GM23338 (cell line): ENCODE results near the gene DLG3. TPM values are rescaled to one million over a fixed set of nuclear protein-coding genes. Genes with fewer than 3 reads are reported as not detected.

Experiments used
- ATAC-seq: fragments of 200-7000 bp; cut with Tn5 transposase; 3 replicates; pipeline ENCODE4 v1.9.1; 2020
- DNase-seq: peaks from one replicate; pipeline ENCODE4 v3.0.0-alpha.2; 2015; ENCODE audit warnings: low spot score
- H2AFZ ChIP-seq: fragments of 200-600 bp; sonication (generic); 2 replicates; pipeline ENCODE4 v1.8.0; 2016; ENCODE audit warnings: antibody characterized with exemption, mild to moderate bottlenecking, moderate library complexity
- H3F3A ChIP-seq: fragments of 200-600 bp; sonication (generic); replicated peaks from 2 replicates; pipeline ENCODE4 v1.8.0; 2017; ENCODE audit warnings: antibody characterized with exemption, mixed run types, low read depth
- H3K27ac ChIP-seq: fragments of 200-600 bp; sonication (generic); 2 replicates; pipeline ENCODE4 v1.6.1; 2016; ENCODE audit warnings: low read depth
- H3K27me3 ChIP-seq: fragments of 200-600 bp; sonication (generic); 2 replicates; pipeline ENCODE4 v1.8.0; 2016; ENCODE audit warnings: mild to moderate bottlenecking, mixed run types, moderate library complexity; ENCODE audit not compliant: insufficient read depth
- H3K36me3 ChIP-seq: fragments of 200-600 bp; sonication (generic); 2 replicates; pipeline ENCODE4 v1.8.0; 2016; ENCODE audit warnings: mild to moderate bottlenecking; ENCODE audit not compliant: insufficient read depth
- H3K4me1 ChIP-seq: fragments of 200-600 bp; sonication (generic); 2 replicates; pipeline ENCODE4 v1.8.0; 2016; ENCODE audit warnings: mild to moderate bottlenecking, moderate library complexity; ENCODE audit not compliant: insufficient read depth
- H3K4me2 ChIP-seq: fragments of 200-600 bp; sonication (generic); 2 replicates; pipeline ENCODE4 v1.7.1; 2017; ENCODE audit warnings: mixed run types
- H3K4me3 ChIP-seq: fragments of 200-600 bp; sonication (generic); 2 replicates; pipeline ENCODE4 v1.6.1; 2016; ENCODE audit warnings: mixed run types
- H3K79me2 ChIP-seq: fragments of 200-600 bp; sonication (generic); replicated peaks from 2 replicates; pipeline ENCODE4 v1.8.0; 2017; ENCODE audit warnings: mild to moderate bottlenecking; ENCODE audit not compliant: insufficient read depth
- H3K9me2 ChIP-seq: fragments of 200-600 bp; sonication (generic); 2 replicates; pipeline ENCODE4 v1.8.0; 2017; ENCODE audit not compliant: insufficient read depth
- H4K20me1 ChIP-seq: fragments of 200-600 bp; sonication (generic); replicated peaks from 2 replicates; pipeline ENCODE4 v1.8.0; 2017; ENCODE audit warnings: mild to moderate bottlenecking; ENCODE audit not compliant: insufficient read depth
- H3K27ac Mint-ChIP-seq: 2 replicates; pipeline ENCODE4 v1.8.0; 2020; ENCODE audit warnings: inconsistent platforms, mild to moderate bottlenecking, moderate library complexity, mixed read lengths
- H3K27me3 Mint-ChIP-seq: 3 replicates; pipeline ENCODE4 v1.8.0; 2022; ENCODE audit warnings: low read depth, mild to moderate bottlenecking, moderate library complexity, mixed read lengths, inconsistent platforms; ENCODE audit not compliant: insufficient read depth, poor library complexity
- H3K36me3 Mint-ChIP-seq: 3 replicates; pipeline ENCODE4 v1.8.0; 2021; ENCODE audit warnings: low read depth, mild to moderate bottlenecking, inconsistent platforms, moderate library complexity, mixed read lengths
- H3K4me1 Mint-ChIP-seq: 3 replicates; pipeline ENCODE4 v1.8.0; 2020; ENCODE audit warnings: mild to moderate bottlenecking, inconsistent platforms, mixed read lengths
- H3K4me3 Mint-ChIP-seq: 3 replicates; pipeline ENCODE4 v1.8.0; 2021; ENCODE audit warnings: moderate library complexity, mild to moderate bottlenecking, inconsistent platforms, mixed read lengths
- H3K9me3 Mint-ChIP-seq: 3 replicates; pipeline ENCODE4 v1.8.0; 2020; ENCODE audit warnings: moderate library complexity, mild to moderate bottlenecking, inconsistent platforms, mixed read lengths
- ETS1 ChIP-seq: IDR thresholded peaks from 2 replicates; pipeline ENCODE4 v1.6.1; 2016; ENCODE audit warnings: antibody characterized with exemption
- EZH2 ChIP-seq: fragments of 200-600 bp; sonication (generic); IDR thresholded peaks from one replicate; pipeline ENCODE4 v1.8.0; 2017; ENCODE audit warnings: antibody characterized with exemption, mild to moderate bottlenecking, low read depth; ENCODE audit not compliant: unreplicated experiment
- EZH2phosphoT487 ChIP-seq: fragments of 200-600 bp; sonication (generic); IDR thresholded peaks from one replicate; pipeline ENCODE4 v1.8.1; 2018; ENCODE audit warnings: antibody characterized with exemption; ENCODE audit not compliant: unreplicated experiment
- JUNB ChIP-seq: IDR thresholded peaks from one replicate; pipeline ENCODE4 v1.6.1; 2016; ENCODE audit warnings: antibody characterized with exemption; ENCODE audit not compliant: unreplicated experiment
- NANOG ChIP-seq: IDR thresholded peaks from 2 replicates; pipeline ENCODE4 v1.6.1; 2016; ENCODE audit warnings: antibody characterized with exemption, borderline replicate concordance
- POLR2AphosphoS5 ChIP-seq: IDR thresholded peaks from 2 replicates; pipeline ENCODE4 v1.6.1; 2016; ENCODE audit warnings: antibody characterized with exemption, low read depth
- STAT1 ChIP-seq: IDR thresholded peaks from one replicate; pipeline ENCODE4 v1.6.1; 2016; ENCODE audit warnings: antibody characterized with exemption; ENCODE audit not compliant: unreplicated experiment
- ZNF114 ChIP-seq: fragments of 250-450 bp; sonication (Bioruptor Pico); IDR thresholded peaks from 2 replicates; pipeline ENCODE4 v1.5.0; 2020; ENCODE audit warnings: mild to moderate bottlenecking, moderate library complexity
- ZNF331 ChIP-seq: fragments of 250-450 bp; sonication (Bioruptor Pico); IDR thresholded peaks from 2 replicates; pipeline ENCODE4 v1.5.0; 2020; ENCODE audit warnings: low read depth, mild to moderate bottlenecking, moderate library complexity
- ZNF462 ChIP-seq: fragments of 250-450 bp; sonication (Bioruptor Pico); IDR thresholded peaks from 2 replicates; pipeline ENCODE4 v1.5.0; 2020; ENCODE audit warnings: mild to moderate bottlenecking, moderate library complexity
- long read RNA-seq: library from polyadenylated mRNA; unstranded; transcript quantifications from one replicate; pipeline ENCODE4 v2.0.0, GENCODE V29; 2020; ENCODE audit not compliant: unreplicated experiment
- polyA plus RNA-seq: library from polyadenylated mRNA; unstranded; fragments of >200 nt; fragmentation: Nextera tagmentation; extraction: Ambion mirVana; gene quantifications from 2 replicates; pipeline ENCODE4 v1.2.1, GENCODE V29; 2016
- total RNA-seq: library from RNA; depleted of rRNA; stranded (reverse); fragments of >200 nt; shearing (Covaris generic); gene quantifications from 2 replicates; pipeline ENCODE4 v1.2.3, GENCODE V29; 2014; rRNA removed

DLG3 gene
- total RNA-seq: 54.2 and 61.8 TPM in 2 replicates
- polyA plus RNA-seq: 12.5 and 13.0 TPM in 2 replicates
- long read RNA-seq, full-length matches to known transcripts: 2 of 3 reads
- long read RNA-seq, partial matches to known transcripts: 0 of 3 reads
- long read RNA-seq, other reads (novel, unspliced or antisense): 1 of 3 reads

DNA sequence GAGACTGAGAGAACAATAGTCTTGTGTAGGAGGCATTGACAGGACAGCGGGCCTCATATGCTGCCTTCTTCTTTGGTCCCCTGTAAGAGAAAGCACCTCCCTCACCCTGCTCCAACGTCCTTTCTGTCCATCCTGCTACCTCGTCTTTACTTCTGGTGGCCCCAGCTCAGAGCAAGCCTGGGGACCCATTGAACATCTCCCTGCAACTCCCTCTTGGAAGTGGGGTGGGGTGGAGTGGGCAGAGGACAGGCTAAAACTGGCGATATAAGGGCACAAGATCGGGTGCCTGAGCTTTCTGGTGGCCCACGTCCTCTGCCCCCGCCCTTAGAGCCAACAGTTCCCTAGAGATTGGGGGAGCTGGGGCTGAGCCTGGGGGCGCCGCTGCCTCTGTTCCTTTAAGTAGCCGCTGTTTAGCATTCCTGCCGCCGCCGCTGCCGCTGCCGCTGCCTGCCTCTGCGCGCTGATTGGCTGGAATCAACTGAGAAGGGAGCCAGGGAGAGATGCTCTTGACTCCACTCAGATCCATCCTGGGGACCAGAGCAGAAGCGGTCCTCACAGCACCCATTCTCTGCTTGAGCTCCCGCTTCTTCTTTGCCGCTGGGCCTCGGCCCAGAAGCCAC, at the start of gene DLG3:
DLG3 (plus strand) TSS at position 510 of the 620 bp plus-strand sequence. CDS start 367 bp downstream, outside the sequence.
- Mint-ChIP-seq H3K36me3 (no peaks in the 10 kb centered on the region), H3K9me3 (no peaks in the 10 kb centered on the region), H3K27me3 (peaks cover 11% of the 10 kb centered on the region), H3K27ac (no peak within 1 kb of the TSS), H3K4me3 (peak within 1 kb of the TSS; percentile 55), H3K4me1 (0 out of 3 replicates have a peak, but pooled peaks cover under 1% of the 10 kb centered on the region)
- H3K9me2 ChIP-seq: no peaks in the 10 kb centered on the region
- peak within 1 kb of the TSS; percentile 72; the same call in 1 of the 2 replicates for H2AFZ ChIP-seq
- H3K4me2 ChIP-seq: peak within 1 kb of the TSS; percentile 75
- H3F3A ChIP-seq: no peaks in the 10 kb centered on the region
- TF ChIP-seq STAT1 (no peak), EZH2 (no peak), ZNF331 (no peak), ZNF462 (CRISPR knock-in tag) (no peak), NANOG (no peak), EZH2phosphoT487 (no peak), ZNF114 (CRISPR knock-in tag) (no peak), POLR2AphosphoS5 (no peak), ETS1 (no peak), JUNB (no peak)
- no peaks in the 10 kb centered on the region for H3K36me3 ChIP-seq
- H3K79me2 ChIP-seq: no peaks in the 10 kb centered on the region
- H3K27ac ChIP-seq: no peak within 1 kb of the TSS
- DNase-seq: peak; percentile 84
- peak; percentile 95 for ATAC-seq
- H3K4me3 ChIP-seq: peak within 1 kb of the TSS; percentile 55
- H4K20me1 ChIP-seq: no peaks in the 10 kb centered on the region
- no peaks in the 10 kb centered on the region for H3K4me1 ChIP-seq
- 0 out of 2 replicates have a peak, but pooled peaks cover 5% of the 10 kb centered on the region for H3K27me3 ChIP-seq
